HepG2 (cell line): Measurements from ENCODE around the gene IRAK3. TPM values are rescaled to one million over a fixed set of nuclear protein-coding genes. Genes with fewer than 3 reads are reported as not detected.
A peak's percentile ranks its signal among the peaks of the same experiment; 100 is the strongest.

ENCODE experiments used
- ATM ChIP-seq: fragments of 450-650 bp; IDR thresholded peaks from 2 replicates; pipeline ENCODE4 v1.7.1; 2017; ENCODE audit warnings: mild to moderate bottlenecking, borderline replicate concordance
- CENPX ChIP-seq: sonication (generic); formaldehyde crosslinking; IDR thresholded peaks from 2 replicates; pipeline ENCODE4 v1.9.0; 2021; ENCODE audit warnings: mild to moderate bottlenecking, missing genetic modification reagents, moderate library complexity
- ERF ChIP-seq: IDR thresholded peaks from 2 replicates; pipeline ENCODE4 v1.6.1; 2018; ENCODE audit warnings: missing biosample characterization, missing genetic modification reagents
- GATAD2A ChIP-seq: IDR thresholded peaks from 2 replicates; pipeline ENCODE4 v1.6.1; 2016
- KAT8 ChIP-seq: IDR thresholded peaks from 2 replicates; pipeline ENCODE4 v1.6.1; 2016; ENCODE audit warnings: missing genetic modification reagents, missing compliant biosample characterization
- KDM1A ChIP-seq: IDR thresholded peaks from 2 replicates; pipeline ENCODE4 v1.6.1; 2016; ENCODE audit warnings: missing compliant biosample characterization
- KLF12 ChIP-seq: sonication (generic); formaldehyde crosslinking; IDR thresholded peaks from 2 replicates; pipeline ENCODE4 v1.4.0; 2020; ENCODE audit warnings: missing genetic modification reagents, borderline replicate concordance
- KLF6 ChIP-seq: IDR thresholded peaks from 2 replicates; pipeline ENCODE4 v1.8.0; 2016; ENCODE audit warnings: missing biosample characterization, missing genetic modification reagents
- NFRKB ChIP-seq: fragments of 450-650 bp; IDR thresholded peaks from 2 replicates; pipeline ENCODE4 v1.6.1; 2017
- NKX3-1 ChIP-seq: sonication (generic); formaldehyde crosslinking; IDR thresholded peaks from 2 replicates; pipeline ENCODE4 v1.5.0; 2020; ENCODE audit warnings: missing genetic modification reagents
- PAX8 ChIP-seq: sonication (generic); formaldehyde crosslinking; IDR thresholded peaks from 2 replicates; pipeline ENCODE4 v1.8.0; 2022; ENCODE audit warnings: mild to moderate bottlenecking, missing genetic modification reagents, borderline replicate concordance
- RAD21 ChIP-seq: fragments of 450-650 bp; formaldehyde crosslinking; IDR thresholded peaks from 2 replicates; pipeline ENCODE4 v1.5.0; 2020; ENCODE audit warnings: mild to moderate bottlenecking
- RXRA ChIP-seq: sonication (generic); formaldehyde crosslinking; IDR thresholded peaks from 2 replicates; pipeline ENCODE4 v1.5.1; 2020; ENCODE audit warnings: missing genetic modification reagents
- SETDB1 ChIP-seq: sonication (generic); formaldehyde crosslinking; IDR thresholded peaks from 2 replicates; pipeline ENCODE4 v1.5.1; 2020; ENCODE audit warnings: missing genetic modification reagents, mild to moderate bottlenecking, borderline replicate concordance
- SNRNP70 ChIP-seq: fragments of 200-400 bp; formaldehyde crosslinking; IDR thresholded peaks from 2 replicates; pipeline ENCODE4 v1.6.1; 2017; ENCODE audit warnings: mild to moderate bottlenecking, low read depth, low read length, moderate library complexity
- TAF1 ChIP-seq: sonication (generic); formaldehyde crosslinking; IDR thresholded peaks from 2 replicates; pipeline ENCODE4 v1.4.0; 2020; ENCODE audit warnings: missing genetic modification reagents
- TEAD2 ChIP-seq: sonication (generic); formaldehyde crosslinking; IDR thresholded peaks from 2 replicates; pipeline ENCODE4 v1.9.0; 2021; ENCODE audit warnings: missing genetic modification reagents
- TGIF2 ChIP-seq: IDR thresholded peaks from 2 replicates; pipeline ENCODE4 v1.6.1; 2016; ENCODE audit warnings: control low read depth, missing compliant biosample characterization
- THYN1 ChIP-seq: sonication (generic); formaldehyde crosslinking; IDR thresholded peaks from 2 replicates; pipeline ENCODE4 v1.8.1; 2023; ENCODE audit warnings: low read depth, mild to moderate bottlenecking, moderate library complexity, missing genetic modification reagents, borderline replicate concordance
- TMF1 ChIP-seq: sonication (generic); formaldehyde crosslinking; IDR thresholded peaks from 2 replicates; pipeline ENCODE4 v1.8.1; 2022; ENCODE audit warnings: low read depth, missing genetic modification reagents
- ZNF264 ChIP-seq: sonication (generic); formaldehyde crosslinking; IDR thresholded peaks from 2 replicates; pipeline ENCODE4 v1.4.0; 2020; ENCODE audit warnings: missing genetic modification reagents
- ZNF331 ChIP-seq: sonication (generic); formaldehyde crosslinking; IDR thresholded peaks from 2 replicates; pipeline ENCODE4 v1.4.0; 2020; ENCODE audit warnings: missing genetic modification reagents
- ZNF430 ChIP-seq: sonication (generic); formaldehyde crosslinking; IDR thresholded peaks from 2 replicates; pipeline ENCODE4 v1.9.0; 2021; ENCODE audit warnings: mild to moderate bottlenecking, missing genetic modification reagents
- ZNF558 ChIP-seq: sonication (generic); formaldehyde crosslinking; IDR thresholded peaks from 2 replicates; pipeline ENCODE4 v1.9.0; 2022; ENCODE audit warnings: mild to moderate bottlenecking, missing genetic modification reagents, borderline replicate concordance
- ZNF562 ChIP-seq: sonication (generic); formaldehyde crosslinking; IDR thresholded peaks from 2 replicates; pipeline ENCODE4 v1.8.0; 2022; ENCODE audit warnings: missing genetic modification reagents, borderline replicate concordance
- ZNF616 ChIP-seq: sonication (generic); formaldehyde crosslinking; IDR thresholded peaks from 2 replicates; pipeline ENCODE4 v1.5.0; 2020; ENCODE audit warnings: low read depth, mild to moderate bottlenecking, missing genetic modification reagents
- ZSCAN20 ChIP-seq: sonication (generic); formaldehyde crosslinking; IDR thresholded peaks from 2 replicates; pipeline ENCODE4 v1.4.0; 2020; ENCODE audit warnings: missing genetic modification reagents, mild to moderate bottlenecking, borderline replicate concordance
- polyA plus RNA-seq, 8 experiments: library from polyadenylated mRNA; depleted of rRNA in 3 of 8; stranded (reverse) in 7 of 8; unstranded in 1 of 8; fragments of >200 nt; fragmentation: Illumina TruSeq in 4 of 8; extraction: Trizol in 4 of 8; gene quantifications; 2 replicates each; pipeline versions ENCODE4 v1.2.1 to v1.2.3, GENCODE V29; 2011 to 2016; ENCODE audit warnings: low read depth in 4 of 8, missing spikeins in 1 of 8, mixed read lengths in 1 of 8; ENCODE audit not compliant: insufficient read depth in 1 of 8
- total RNA-seq, 5 experiments: library from RNA; depleted of rRNA; stranded (reverse); fragments of >200 nt; fragmentation: Illumina TruSeq; extraction: Trizol; gene quantifications; 2 replicates each; pipeline ENCODE4 v1.2.3, GENCODE V29; 2016; ENCODE audit warnings: low read depth in 1 of 5
- TF ChIP-seq, protein P1 (sequence below): sonication (generic); formaldehyde crosslinking; IDR thresholded peaks from 2 replicates; pipeline ENCODE4 v1.8.0; 2022; ENCODE audit warnings: mild to moderate bottlenecking, missing genetic modification reagents
- TF ChIP-seq, protein P2 (sequence below): sonication (generic); formaldehyde crosslinking; IDR thresholded peaks from 2 replicates; pipeline ENCODE4 v1.5.0; 2020; ENCODE audit warnings: mild to moderate bottlenecking, missing genetic modification reagents

The IRAK3 gene
- total and polyA plus RNA-seq, 2 of the 13 experiments (the other 11 are each of a cell fraction or from before 2014, with no cell fraction given) = 0.01 TPM; not detected in 1

DNA sequence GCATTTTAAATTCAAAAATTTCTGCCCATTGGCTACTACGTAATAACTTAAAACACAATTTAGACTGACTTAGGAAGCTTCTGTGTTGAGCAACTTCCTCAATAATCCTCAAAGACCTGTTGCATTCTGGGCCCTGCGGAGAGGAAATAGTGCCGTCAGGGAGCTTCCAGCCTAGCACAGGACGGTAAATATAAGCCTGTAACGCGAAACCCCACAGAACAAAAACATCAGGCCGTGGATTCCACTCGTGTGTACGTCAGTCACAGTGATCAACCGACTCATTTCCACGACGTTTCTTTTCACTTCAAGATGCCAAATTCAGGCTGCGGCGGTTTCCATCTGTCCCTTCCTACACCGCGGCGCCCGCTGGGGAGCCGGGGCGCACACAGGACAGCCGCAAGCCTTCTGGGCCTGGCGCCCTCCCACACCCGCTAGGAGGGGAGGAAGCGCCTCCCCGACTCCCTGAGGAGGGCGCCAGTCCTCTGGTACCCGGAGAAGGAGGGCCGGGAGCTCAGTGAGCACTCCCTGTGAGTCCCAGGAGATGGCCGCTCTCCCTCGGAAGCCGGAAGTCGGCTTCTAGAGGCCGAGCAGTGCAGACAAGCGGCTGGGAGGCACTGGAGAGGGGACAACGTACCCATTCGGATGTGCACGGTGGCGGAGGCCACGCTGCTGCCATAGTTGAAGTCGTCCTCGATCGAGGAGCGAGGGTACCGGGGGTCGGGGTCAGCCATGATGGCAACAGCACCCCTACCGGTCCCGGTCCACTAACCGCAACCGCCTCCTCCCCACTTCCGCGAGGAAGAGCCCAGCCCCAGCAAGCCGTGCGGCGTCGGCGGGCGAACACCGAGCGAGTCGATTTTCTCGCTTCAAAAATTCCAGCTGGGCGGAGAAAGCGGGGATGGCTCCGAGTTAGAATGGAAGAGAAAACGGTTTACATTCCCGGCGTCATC lies 19.5 kb upstream of the IRAK3 start, which contains the start of gene TMBIM4 (continued):
- no peak; the same call in 1 of the 2 replicates for TF ChIP-seq ERF (CRISPR knock-in tag)
- TF ChIP-seq NFRKB = no peak; the same call in 1 of the 2 replicates
- TF ChIP-seq SNRNP70 = no peak
- TF ChIP-seq PAX8 (CRISPR knock-in tag) = peak; percentile 97; the same call in 1 of the 2 replicates
- TF ChIP-seq ATM = no peak
- TF ChIP-seq THYN1 = no peak
- 0 out of 2 replicates have a peak, but pooled peaks have one; percentile 2 for TF ChIP-seq ZNF264
- TF ChIP-seq KDM1A (CRISPR knock-in tag) = 0 out of 2 replicates have a peak, but pooled peaks have one; percentile 37
- peak; percentile 37; the same call in 1 of the 2 replicates for TF ChIP-seq GATAD2A (CRISPR knock-in tag)
- TF ChIP-seq KLF12 (CRISPR knock-in tag) = peak; percentile 49; the same call in 1 of the 2 replicates
- TF ChIP-seq TEAD2 = no peak
- no peak for TF ChIP-seq TMF1 (CRISPR knock-in tag)
- no peak for TF ChIP-seq NKX3-1 (CRISPR knock-in tag)
- TF ChIP-seq, protein P1, sequence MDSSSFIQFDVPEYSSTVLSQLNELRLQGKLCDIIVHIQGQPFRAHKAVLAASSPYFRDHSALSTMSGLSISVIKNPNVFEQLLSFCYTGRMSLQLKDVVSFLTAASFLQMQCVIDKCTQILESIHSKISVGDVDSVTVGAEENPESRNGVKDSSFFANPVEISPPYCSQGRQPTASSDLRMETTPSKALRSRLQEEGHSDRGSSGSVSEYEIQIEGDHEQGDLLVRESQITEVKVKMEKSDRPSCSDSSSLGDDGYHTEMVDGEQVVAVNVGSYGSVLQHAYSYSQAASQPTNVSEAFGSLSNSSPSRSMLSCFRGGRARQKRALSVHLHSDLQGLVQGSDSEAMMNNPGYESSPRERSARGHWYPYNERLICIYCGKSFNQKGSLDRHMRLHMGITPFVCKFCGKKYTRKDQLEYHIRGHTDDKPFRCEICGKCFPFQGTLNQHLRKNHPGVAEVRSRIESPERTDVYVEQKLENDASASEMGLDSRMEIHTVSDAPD (CRISPR knock-in tag) = no peak; the same call in 1 of the 2 replicates
- peak; percentile 78; the same call in 1 of the 2 replicates for TF ChIP-seq KLF6 (CRISPR knock-in tag)
- TF ChIP-seq KAT8 (CRISPR knock-in tag) = peak; percentile 95
- TF ChIP-seq ZNF331 (CRISPR knock-in tag) = no peak
- TF ChIP-seq, protein P2, sequence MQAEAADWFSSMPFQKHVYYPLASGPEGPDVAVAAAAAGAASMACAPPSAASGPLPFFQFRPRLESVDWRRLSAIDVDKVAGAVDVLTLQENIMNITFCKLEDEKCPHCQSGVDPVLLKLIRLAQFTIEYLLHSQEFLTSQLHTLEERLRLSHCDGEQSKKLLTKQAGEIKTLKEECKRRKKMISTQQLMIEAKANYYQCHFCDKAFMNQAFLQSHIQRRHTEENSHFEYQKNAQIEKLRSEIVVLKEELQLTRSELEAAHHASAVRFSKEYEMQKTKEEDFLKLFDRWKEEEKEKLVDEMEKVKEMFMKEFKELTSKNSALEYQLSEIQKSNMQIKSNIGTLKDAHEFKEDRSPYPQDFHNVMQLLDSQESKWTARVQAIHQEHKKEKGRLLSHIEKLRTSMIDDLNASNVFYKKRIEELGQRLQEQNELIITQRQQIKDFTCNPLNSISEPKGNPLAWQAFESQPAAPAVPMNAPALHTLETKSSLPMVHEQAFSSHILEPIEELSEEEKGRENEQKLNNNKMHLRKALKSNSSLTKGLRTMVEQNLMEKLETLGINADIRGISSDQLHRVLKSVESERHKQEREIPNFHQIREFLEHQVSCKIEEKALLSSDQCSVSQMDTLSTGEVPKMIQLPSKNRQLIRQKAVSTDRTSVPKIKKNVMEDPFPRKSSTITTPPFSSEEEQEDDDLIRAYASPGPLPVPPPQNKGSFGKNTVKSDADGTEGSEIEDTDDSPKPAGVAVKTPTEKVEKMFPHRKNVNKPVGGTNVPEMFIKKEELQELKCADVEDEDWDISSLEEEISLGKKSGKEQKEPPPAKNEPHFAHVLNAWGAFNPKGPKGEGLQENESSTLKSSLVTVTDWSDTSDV (CRISPR knock-in tag) = no peak; the same call in 1 of the 2 replicates
- TF ChIP-seq RAD21 (CRISPR knock-in tag) = peak; percentile 60
- TF ChIP-seq RXRA (CRISPR knock-in tag) = peak; percentile 80; the same call in 1 of the 2 replicates
- no peak for TF ChIP-seq SETDB1 (CRISPR knock-in tag)
- no peak for TF ChIP-seq ZNF616
- TF ChIP-seq ZNF558 (CRISPR knock-in tag) = peak; percentile 92; the same call in 1 of the 2 replicates
- TF ChIP-seq TGIF2 (CRISPR knock-in tag) = peak; percentile 48; the same call in 1 of the 2 replicates
- TF ChIP-seq ZNF562 (CRISPR knock-in tag) = no peak; the same call in 1 of the 2 replicates
- TF ChIP-seq CENPX = no peak
- peak; percentile 90 for TF ChIP-seq ZNF430
- TF ChIP-seq ZSCAN20 (CRISPR knock-in tag) = 0 out of 2 replicates have a peak, but pooled peaks have one; percentile 58
- TF ChIP-seq TAF1 (CRISPR knock-in tag) = peak; percentile 85
